Vein endothelial cell (primary cell): ENCODE results near the gene MTMR2. TPM values are rescaled to one million over a fixed set of nuclear protein-coding genes. Genes with fewer than 3 reads are reported as not detected.

Experiments
- small RNA-seq: library from RNA; depleted of rRNA; stranded (forward); fragments of <200 nt; gene quantifications from one replicate; pipeline ENCODE3, GENCODE V24; 2012
- total RNA-seq: library from RNA; depleted of rRNA; stranded (reverse); fragments of >200 nt; gene quantifications from 2 replicates; pipeline ENCODE4 v1.2.3, GENCODE V29; 2012

The MTMR2 gene
- total RNA-seq, result 44.7 and 67.1 TPM in 2 replicates

DNA sequence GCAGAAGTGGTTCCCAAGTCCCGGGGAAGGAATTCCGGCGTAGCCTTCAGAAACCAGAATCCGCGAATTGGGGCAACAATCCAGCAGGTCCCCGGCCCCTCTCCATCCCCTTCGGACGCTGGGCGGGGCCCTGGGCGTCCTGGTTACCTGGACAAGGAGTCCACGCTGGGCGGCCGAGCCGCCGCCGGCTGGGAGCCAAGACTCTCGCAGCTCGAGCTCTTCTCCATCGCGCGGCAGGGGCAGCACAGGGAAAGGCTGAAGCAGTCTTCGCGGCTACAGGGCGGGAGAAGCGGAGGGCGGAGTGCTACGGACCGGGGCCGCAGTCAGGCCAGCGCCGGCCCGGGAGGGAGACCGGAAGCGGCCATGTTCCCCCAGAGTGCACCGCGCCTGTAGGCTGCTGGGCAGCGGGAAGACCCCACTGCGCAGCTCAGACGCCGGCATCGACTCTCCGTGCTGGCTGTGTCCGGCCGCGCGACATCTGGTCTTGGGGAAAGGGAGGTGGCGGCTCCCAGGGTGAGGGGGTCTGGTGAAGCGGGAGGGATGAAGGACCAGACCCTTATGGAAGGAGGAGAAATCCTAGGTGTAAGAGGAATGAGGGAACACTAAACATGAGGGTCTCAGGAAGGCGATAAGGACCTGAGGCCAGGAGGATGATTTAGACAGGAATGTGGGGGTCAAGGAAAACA is at the start of gene MTMR2:
TSS of gene MTMR2 (minus strand) at position 380 of the 686 bp plus-strand sequence. CDS start at position 227, 153 bp downstream.

DNA sequence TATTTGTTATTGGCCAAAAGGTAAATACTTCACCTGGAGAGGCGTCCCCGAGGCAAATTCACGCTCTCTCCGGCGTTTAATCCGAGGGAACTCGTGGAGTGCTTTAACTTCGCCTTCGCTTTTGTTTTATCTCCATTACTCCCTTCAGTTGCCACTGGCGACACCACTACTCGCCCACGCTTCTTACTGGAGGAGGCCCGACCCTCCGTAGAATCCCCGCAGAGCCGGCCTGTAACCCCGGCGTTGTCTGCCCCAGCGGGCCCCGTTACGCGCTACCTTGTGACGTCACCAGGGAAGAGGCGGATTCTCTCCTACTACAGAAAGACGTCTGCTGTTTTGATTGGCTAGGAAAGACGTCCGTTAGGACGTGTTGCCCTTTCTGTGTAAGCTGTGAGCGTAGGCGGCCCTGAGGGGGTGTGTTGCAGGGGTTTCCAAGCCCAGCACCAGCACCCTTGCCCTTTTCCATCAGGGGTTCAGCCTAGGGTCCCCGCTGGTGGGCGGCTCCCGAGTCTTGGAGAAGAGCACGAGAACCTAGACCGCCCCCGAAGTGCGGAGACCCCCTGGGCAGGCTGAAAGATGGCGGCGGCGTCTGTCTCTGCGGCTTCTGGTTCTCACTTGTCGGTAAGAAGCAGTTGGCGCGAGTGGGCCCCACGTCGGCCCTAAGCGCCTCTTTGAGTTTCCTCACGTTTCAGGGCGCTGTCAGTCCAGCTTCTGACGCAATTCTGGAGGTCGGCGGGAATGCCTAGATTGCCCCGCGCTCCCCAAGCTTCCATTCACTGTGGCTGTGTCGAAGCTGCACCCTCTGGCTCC is 133.6 kb downstream of the MTMR2 start, which contains the start of gene CEP57:
TSS of gene CEP57 (plus strand) at position 376 of the 810 bp plus-strand sequence. CDS start at position 577, 201 bp downstream.

DNA sequence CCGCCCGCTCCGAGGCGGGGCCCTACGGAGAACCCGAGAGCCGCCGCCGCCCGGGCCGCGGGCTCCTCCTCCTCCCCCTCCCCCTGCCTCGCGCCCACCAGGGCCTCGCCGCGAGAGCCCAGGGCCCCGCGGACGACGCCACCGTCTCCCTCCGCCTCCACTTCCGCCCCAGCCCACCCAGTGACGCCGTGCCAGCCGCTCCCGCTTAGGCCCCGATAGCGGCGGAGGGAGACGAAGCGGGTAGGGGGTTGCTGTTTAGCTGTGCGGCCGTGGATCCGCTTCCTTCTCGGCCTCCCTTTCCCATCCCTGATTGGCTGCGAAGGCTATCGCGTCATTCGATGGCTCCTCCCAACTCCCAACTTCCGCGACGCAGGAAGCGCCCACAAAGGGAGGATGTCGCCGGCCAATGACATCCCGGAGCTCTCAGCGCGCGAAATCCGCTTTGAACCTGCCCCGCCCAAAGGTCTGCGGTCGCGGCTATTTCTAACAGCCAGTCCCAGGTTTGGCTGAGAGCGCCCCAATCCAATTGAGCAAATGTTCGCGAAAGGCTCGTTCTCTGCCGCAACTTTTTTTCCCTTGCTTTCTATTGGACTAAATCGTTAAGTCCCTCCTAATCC is 134.3 kb downstream of the MTMR2 start, which contains the start of gene FAM76B:
TSS of gene FAM76B (minus strand) at position 277 of the 617 bp plus-strand sequence. CDS start 304 bp downstream, outside the sequence.

Small RNA genes lying within 50 kb of the gene (small RNA-seq; reads per million reads assigned to genes)
- gene RNA5SP345, result not detected

Other genes starting within 250 kb of the MTMR2 start
- gene FAM76B, start 134.3 kb downstream of the MTMR2 start, total RNA-seq, result 29.4 and 31.4 TPM in 2 replicates
- gene CEP57, start 133.6 kb downstream of the MTMR2 start, total RNA-seq, result 31.4 and 34.2 TPM in 2 replicates